ENCODE measurements around the gene PGAM2.

- TF ChIP-seq, protein P1, sequence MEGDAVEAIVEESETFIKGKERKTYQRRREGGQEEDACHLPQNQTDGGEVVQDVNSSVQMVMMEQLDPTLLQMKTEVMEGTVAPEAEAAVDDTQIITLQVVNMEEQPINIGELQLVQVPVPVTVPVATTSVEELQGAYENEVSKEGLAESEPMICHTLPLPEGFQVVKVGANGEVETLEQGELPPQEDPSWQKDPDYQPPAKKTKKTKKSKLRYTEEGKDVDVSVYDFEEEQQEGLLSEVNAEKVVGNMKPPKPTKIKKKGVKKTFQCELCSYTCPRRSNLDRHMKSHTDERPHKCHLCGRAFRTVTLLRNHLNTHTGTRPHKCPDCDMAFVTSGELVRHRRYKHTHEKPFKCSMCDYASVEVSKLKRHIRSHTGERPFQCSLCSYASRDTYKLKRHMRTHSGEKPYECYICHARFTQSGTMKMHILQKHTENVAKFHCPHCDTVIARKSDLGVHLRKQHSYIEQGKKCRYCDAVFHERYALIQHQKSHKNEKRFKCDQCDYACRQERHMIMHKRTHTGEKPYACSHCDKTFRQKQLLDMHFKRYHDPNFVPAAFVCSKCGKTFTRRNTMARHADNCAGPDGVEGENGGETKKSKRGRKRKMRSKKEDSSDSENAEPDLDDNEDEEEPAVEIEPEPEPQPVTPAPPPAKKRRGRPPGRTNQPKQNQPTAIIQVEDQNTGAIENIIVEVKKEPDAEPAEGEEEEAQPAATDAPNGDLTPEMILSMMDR (IDR thresholded peaks at IDR 0.05), result no peak
- TF ChIP-seq POLR2A (IDR thresholded peaks at IDR 0.05), result no peak
Measured at GRCh38 chr7:44114586-44115310, 49.4 kb upstream of the PGAM2 start.
